ENCODE results near the gene FIG4. TPM values are rescaled to one million over a fixed set of nuclear protein-coding genes. Genes with fewer than 3 reads are reported as not detected.

The FIG4 gene
- total and polyA plus RNA-seq, 2 donors (not counting 1 experiment from before 2014, with no cell fraction given) = 21.1 to 38.3 TPM

- H4K20me1 ChIP-seq (ENCODE audit: control insufficient read depth, extremely low read depth, insufficient read depth, low read length) = no peaks in the 10 kb centered on the region
- no peaks in the 10 kb centered on the region for H3K9me3 ChIP-seq (ENCODE audit: control insufficient read depth, insufficient read depth, low read depth, low read length)
- H3K4me2 ChIP-seq (ENCODE audit: extremely low read depth, insufficient read depth, low read length) = no peak overlapping the region
- H3K4me3 ChIP-seq (replicated peaks in 1 of 4; ENCODE audit: control extremely low read depth in 1 of 4, insufficient read depth in 1 of 4, low read depth in 3 of 4, low read length in 4 of 4) = no peak overlapping the region
- no peaks in the 10 kb centered on the region for H3K27me3 ChIP-seq (ENCODE audit: control insufficient read depth, insufficient read depth, low read length)
- DNase-seq (ENCODE audit: low read depth in 2 of 2) = no peak
- no peak overlapping the region for H3K27ac ChIP-seq (ENCODE audit: insufficient read depth, low read length)
- H3K9ac ChIP-seq (ENCODE audit: insufficient read depth, low read length) = no peak overlapping the region
- no peaks in the 10 kb centered on the region for H3K36me3 ChIP-seq (ENCODE audit: control insufficient read depth, insufficient read depth, low read length)
- no peaks in the 10 kb centered on the region for H3K4me1 ChIP-seq (ENCODE audit: control insufficient read depth, extremely low read depth, insufficient read depth, low read length)
- no peak overlapping the region for H2AFZ ChIP-seq (ENCODE audit: low read length)
- TF ChIP-seq EZH2 (IDR thresholded peaks at IDR 0.05; ENCODE audit: low read length, missing control alignments) = no peak
- TF ChIP-seq, protein P1, sequence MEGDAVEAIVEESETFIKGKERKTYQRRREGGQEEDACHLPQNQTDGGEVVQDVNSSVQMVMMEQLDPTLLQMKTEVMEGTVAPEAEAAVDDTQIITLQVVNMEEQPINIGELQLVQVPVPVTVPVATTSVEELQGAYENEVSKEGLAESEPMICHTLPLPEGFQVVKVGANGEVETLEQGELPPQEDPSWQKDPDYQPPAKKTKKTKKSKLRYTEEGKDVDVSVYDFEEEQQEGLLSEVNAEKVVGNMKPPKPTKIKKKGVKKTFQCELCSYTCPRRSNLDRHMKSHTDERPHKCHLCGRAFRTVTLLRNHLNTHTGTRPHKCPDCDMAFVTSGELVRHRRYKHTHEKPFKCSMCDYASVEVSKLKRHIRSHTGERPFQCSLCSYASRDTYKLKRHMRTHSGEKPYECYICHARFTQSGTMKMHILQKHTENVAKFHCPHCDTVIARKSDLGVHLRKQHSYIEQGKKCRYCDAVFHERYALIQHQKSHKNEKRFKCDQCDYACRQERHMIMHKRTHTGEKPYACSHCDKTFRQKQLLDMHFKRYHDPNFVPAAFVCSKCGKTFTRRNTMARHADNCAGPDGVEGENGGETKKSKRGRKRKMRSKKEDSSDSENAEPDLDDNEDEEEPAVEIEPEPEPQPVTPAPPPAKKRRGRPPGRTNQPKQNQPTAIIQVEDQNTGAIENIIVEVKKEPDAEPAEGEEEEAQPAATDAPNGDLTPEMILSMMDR (conservative IDR thresholded peaks at IDR 0.05 in 1 of 2, IDR thresholded peaks at IDR 0.05 in 1 of 2; ENCODE audit: low read depth in 1 of 2, low read length in 2 of 2) = no peak
- H3K79me2 ChIP-seq (ENCODE audit: control insufficient read depth, insufficient read depth, low read length) = no peaks in the 10 kb centered on the region
These were observed 24.5 kb downstream of the FIG4 start for GRCh38 chr6:109715616-109716015.

- H3K27me3 ChIP-seq (ENCODE audit: control insufficient read depth, insufficient read depth, low read length) = no peaks in the 10 kb centered on the region
- no peaks in the 10 kb centered on the region for H3K79me2 ChIP-seq (ENCODE audit: control insufficient read depth, insufficient read depth, low read length)
- H3K4me2 ChIP-seq (ENCODE audit: extremely low read depth, insufficient read depth, low read length) = no peak overlapping the region
- no peaks in the 10 kb centered on the region for H3K9me3 ChIP-seq (ENCODE audit: control insufficient read depth, insufficient read depth, low read depth, low read length)
- no peak overlapping the region for H3K27ac ChIP-seq (ENCODE audit: insufficient read depth, low read length)
- DNase-seq (ENCODE audit: low read depth in 2 of 2) = no peak
- no peak for TF ChIP-seq EZH2 (IDR thresholded peaks at IDR 0.05; ENCODE audit: low read length, missing control alignments)
- TF ChIP-seq, protein P1 (conservative IDR thresholded peaks at IDR 0.05 in 1 of 2, IDR thresholded peaks at IDR 0.05 in 1 of 2; ENCODE audit: low read depth in 1 of 2, low read length in 2 of 2) = no peak
- no peak overlapping the region for H3K9ac ChIP-seq (ENCODE audit: insufficient read depth, low read length)
- no peak overlapping the region for H2AFZ ChIP-seq (ENCODE audit: low read length)
- H4K20me1 ChIP-seq (ENCODE audit: control insufficient read depth, extremely low read depth, insufficient read depth, low read length) = no peaks in the 10 kb centered on the region
- no peaks in the 10 kb centered on the region for H3K4me1 ChIP-seq (ENCODE audit: control insufficient read depth, extremely low read depth, insufficient read depth, low read length)
- no peaks in the 10 kb centered on the region for H3K36me3 ChIP-seq (ENCODE audit: control insufficient read depth, insufficient read depth, low read length)
- H3K4me3 ChIP-seq (replicated peaks in 1 of 4; ENCODE audit: control extremely low read depth in 1 of 4, insufficient read depth in 1 of 4, low read depth in 3 of 4, low read length in 4 of 4) = no peak overlapping the region
These were observed 26.9 kb downstream of the FIG4 start for GRCh38 chr6:109717971-109718370.

DNA sequence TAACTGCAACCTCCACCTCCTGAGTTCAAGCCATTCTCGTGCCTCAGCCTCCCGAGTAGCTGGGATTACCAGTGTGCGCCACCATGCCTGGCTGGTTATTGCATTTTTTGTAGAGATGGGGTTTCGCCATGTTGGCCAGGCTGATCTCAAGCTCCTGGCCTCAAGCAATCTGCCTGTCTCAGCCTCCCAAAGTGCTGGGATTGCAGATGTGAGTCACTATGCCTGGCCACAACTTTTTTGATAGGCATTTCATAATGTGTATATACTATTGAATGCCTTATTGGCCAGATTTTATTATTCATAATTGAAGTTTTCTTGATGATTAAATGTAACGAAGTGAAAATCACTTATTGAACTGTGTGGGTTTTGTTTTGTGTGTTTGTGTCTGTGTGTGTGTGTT, 27.9 kb downstream of the FIG4 start:
- no peaks in the 10 kb centered on the region for H3K4me1 ChIP-seq (ENCODE audit: control insufficient read depth, extremely low read depth, insufficient read depth, low read length)

More for the DNA sequence above, 27.9 kb downstream of the FIG4 start:
- TF ChIP-seq EZH2 (IDR thresholded peaks at IDR 0.05; ENCODE audit: low read length, missing control alignments) = no peak
- TF ChIP-seq, protein P1 (conservative IDR thresholded peaks at IDR 0.05 in 1 of 2, IDR thresholded peaks at IDR 0.05 in 1 of 2; ENCODE audit: low read depth in 1 of 2, low read length in 2 of 2) = no peak
- no peaks in the 10 kb centered on the region for H3K27me3 ChIP-seq (ENCODE audit: control insufficient read depth, insufficient read depth, low read length)
- H3K9ac ChIP-seq (ENCODE audit: insufficient read depth, low read length) = no peak overlapping the region
- DNase-seq (ENCODE audit: low read depth in 2 of 2) = peak in 1 of 2 donors; percentile 17
- no peak overlapping the region for H3K4me3 ChIP-seq (replicated peaks in 1 of 4; ENCODE audit: control extremely low read depth in 1 of 4, insufficient read depth in 1 of 4, low read depth in 3 of 4, low read length in 4 of 4)
- H3K9me3 ChIP-seq (ENCODE audit: control insufficient read depth, insufficient read depth, low read depth, low read length) = no peaks in the 10 kb centered on the region
- no peak overlapping the region for H2AFZ ChIP-seq (ENCODE audit: low read length)
- H3K36me3 ChIP-seq (ENCODE audit: control insufficient read depth, insufficient read depth, low read length) = no peaks in the 10 kb centered on the region
- no peak overlapping the region for H3K4me2 ChIP-seq (ENCODE audit: extremely low read depth, insufficient read depth, low read length)
- no peaks in the 10 kb centered on the region for H3K79me2 ChIP-seq (ENCODE audit: control insufficient read depth, insufficient read depth, low read length)
- H4K20me1 ChIP-seq (ENCODE audit: control insufficient read depth, extremely low read depth, insufficient read depth, low read length) = no peaks in the 10 kb centered on the region
- no peak overlapping the region for H3K27ac ChIP-seq (ENCODE audit: insufficient read depth, low read length)
